ENCODE measurements around the gene TAPBP.

Gene TAPBP

GRCh38 chr6:33320315-33321181, 6.7 kb upstream of the TAPBP start:
- no peak for DNase-seq

GRCh38 chr6:33319939-33320314, 6.0 kb upstream of the TAPBP start:
- DNase-seq = no peak

GRCh38 chr6:33318426-33319073, 4.7 kb upstream of the TAPBP start:
- DNase-seq = no peak

GRCh38 chr6:33317669-33318425, 4.0 kb upstream of the TAPBP start, which contains the start of gene ZBTB22:
TSS of gene ZBTB22 (minus strand) at chr6:33317744. CDS start at chr6:33316916, 828 bp downstream.
- peak; percentile 97 for DNase-seq

- DNase-seq = no peak
Observed at GRCh38 chr6:33317419-33317668, 3.5 kb upstream of the TAPBP start.

GRCh38 chr6:33316603-33317418, 2.9 kb upstream of the TAPBP start:
- no peak for DNase-seq

GRCh38 chr6:33315793-33316602, 2.1 kb upstream of the TAPBP start:
- no peak for DNase-seq

- DNase-seq = peak; percentile 50
Observed at GRCh38 chr6:33314943-33315792, 1.3 kb upstream of the TAPBP start.

GRCh38 chr6:33314515-33314942, 651 bp upstream of the TAPBP start:
- DNase-seq = peak; percentile 60

- DNase-seq = peak; percentile 69
Observed at GRCh38 chr6:33313105-33313708, 671 bp downstream of the TAPBP start.

GRCh38 chr6:33312361-33313104, 1.3 kb downstream of the TAPBP start:
- DNase-seq = peak; percentile 67

- DNase-seq = no peak
Observed at GRCh38 chr6:33306356-33306755, 7.5 kb downstream of the TAPBP start.

- no peak for DNase-seq
Observed at GRCh38 chr6:33305052-33305451, 8.8 kb downstream of the TAPBP start.

GRCh38 chr6:33304216-33304615, 9.7 kb downstream of the TAPBP start:
- no peak for DNase-seq

- DNase-seq = no peak
Observed at GRCh38 chr6:33301877-33302276, 12.0 kb downstream of the TAPBP start.

GRCh38 chr6:33299237-33299944, 14.5 kb downstream of the TAPBP start:
- DNase-seq = peak; percentile 90

GRCh38 chr6:33298773-33299236, 15.1 kb downstream of the TAPBP start, which contains the start of gene RGL2:
TSS of gene RGL2 (minus strand) at chr6:33298942. CDS start at chr6:33298610, 332 bp downstream.
- no peak for DNase-seq
